GM15510 (cell line): ENCODE results near the gene ACTG2.

Source experiments
- POLR2A ChIP-seq: IDR thresholded peaks from 3 replicates; pipeline ENCODE4 v1.6.1; 2011; ENCODE audit warnings: borderline replicate concordance; ENCODE audit not compliant: insufficient read length; ENCODE audit errors: extremely low read depth

The ACTG2 gene

GRCh38 chr2:73903313-73903712 is 10.5 kb downstream of the ACTG2 start:
- TF ChIP-seq POLR2A, result no peak

- no peak for TF ChIP-seq POLR2A
Measured at GRCh38 chr2:73904952-73905351, 12.1 kb downstream of the ACTG2 start.

- TF ChIP-seq POLR2A, result no peak
Measured at GRCh38 chr2:73906847-73907505, 14.2 kb downstream of the ACTG2 start.

GRCh38 chr2:73907840-73908452 is 15.1 kb downstream of the ACTG2 start:
- no peak for TF ChIP-seq POLR2A

GRCh38 chr2:73908689-73909652 is 16.2 kb downstream of the ACTG2 start:
- TF ChIP-seq POLR2A, result no peak

GRCh38 chr2:73910873-73911547 is 18.2 kb downstream of the ACTG2 start:
- TF ChIP-seq POLR2A, result no peak

GRCh38 chr2:73911548-73912208 is 18.9 kb downstream of the ACTG2 start:
- no peak for TF ChIP-seq POLR2A

- TF ChIP-seq POLR2A, result no peak
Measured at GRCh38 chr2:73913414-73914054, 20.7 kb downstream of the ACTG2 start.

GRCh38 chr2:73914667-73915066 is 21.9 kb downstream of the ACTG2 start:
- TF ChIP-seq POLR2A, result no peak

GRCh38 chr2:73915437-73915993 is 22.7 kb downstream of the ACTG2 start:
- TF ChIP-seq POLR2A, result no peak

GRCh38 chr2:73916666-73917065 is 23.9 kb downstream of the ACTG2 start:
- no peak for TF ChIP-seq POLR2A

GRCh38 chr2:73917296-73917695 is 24.5 kb downstream of the ACTG2 start:
- no peak for TF ChIP-seq POLR2A

- TF ChIP-seq POLR2A, result no peak
Measured at GRCh38 chr2:73917696-73918207, 24.9 kb downstream of the ACTG2 start.
